Hepatic stellate cell (primary cell): ENCODE data around the gene SMIM29.

Experiments
- DNase-seq: peaks from one replicate; pipeline ENCODE4 v3.0.0; 2011; ENCODE audit warnings: low spot score

SMIM29 gene

GRCh38 chr6:34226066-34226465, 22.7 kb downstream of the SMIM29 start:
- DNase-seq, result no peak

- DNase-seq, result no peak
Measured at GRCh38 chr6:34225551-34225950, 23.3 kb downstream of the SMIM29 start.

GRCh38 chr6:34223956-34224940, 24.6 kb downstream of the SMIM29 start:
- DNase-seq, result peak; percentile 97

- DNase-seq, result no peak
Measured at GRCh38 chr6:34223381-34223955, 25.3 kb downstream of the SMIM29 start.

- no peak for DNase-seq
Measured at GRCh38 chr6:34218691-34219090, 30.1 kb downstream of the SMIM29 start.

- DNase-seq, result no peak
Measured at GRCh38 chr6:34213772-34214171, 35.0 kb downstream of the SMIM29 start.

GRCh38 chr6:34207695-34208443, 40.9 kb downstream of the SMIM29 start:
- no peak for DNase-seq

GRCh38 chr6:34206726-34207125, 42.1 kb downstream of the SMIM29 start:
- DNase-seq, result no peak

- no peak for DNase-seq
Measured at GRCh38 chr6:34205916-34206315, 42.9 kb downstream of the SMIM29 start.

GRCh38 chr6:34205466-34205865, 43.3 kb downstream of the SMIM29 start:
- no peak for DNase-seq

GRCh38 chr6:34204693-34205092, 44.1 kb downstream of the SMIM29 start:
- no peak for DNase-seq

GRCh38 chr6:34202329-34203201, 46.2 kb downstream of the SMIM29 start:
- DNase-seq, result no peak

- no peak for DNase-seq
Measured at GRCh38 chr6:34201455-34202107, 47.2 kb downstream of the SMIM29 start.

- peak; percentile 39 for DNase-seq
Measured at GRCh38 chr6:34200340-34200971, 48.4 kb downstream of the SMIM29 start.

- DNase-seq, result no peak
Measured at GRCh38 chr6:34196833-34197195, 52.0 kb downstream of the SMIM29 start.
